GM11168 (cell line): Measurements from ENCODE around the gene ULK4.
"Not testable (repeated sequence)": the region's sequence is repeated elsewhere in the genome, so short reads cannot be mapped to it uniquely, and the experiment has no call there.

Source experiments
- in situ Hi-C: fragments of 300-500 bp; cut with MboI; formaldehyde crosslinking; loops from one replicate; pipeline ENCODE4 v1.12.0; 2022; ENCODE audit warnings: low sequenced_read_pairs; ENCODE audit not compliant: unreplicated experiment

The ULK4 gene

DNA sequence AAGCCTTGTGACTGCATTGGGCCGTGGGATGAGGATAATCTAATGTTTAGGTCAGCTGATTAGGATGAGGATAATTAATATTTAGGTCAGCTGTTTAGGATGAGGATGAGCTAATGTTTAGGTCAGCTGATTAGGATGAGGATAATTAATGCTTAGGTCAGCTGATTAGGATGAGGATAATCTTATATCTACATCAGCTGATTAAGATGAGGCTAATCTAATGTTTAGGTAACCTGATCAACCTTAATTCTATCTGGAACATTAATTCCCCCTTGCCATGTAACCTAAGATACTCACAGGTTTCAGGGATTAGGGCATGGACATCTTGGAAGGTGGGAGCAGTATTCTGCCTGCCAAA is 362.8 kb downstream of the ULK4 start:
- in situ Hi-C loops: no loop called here

DNA sequence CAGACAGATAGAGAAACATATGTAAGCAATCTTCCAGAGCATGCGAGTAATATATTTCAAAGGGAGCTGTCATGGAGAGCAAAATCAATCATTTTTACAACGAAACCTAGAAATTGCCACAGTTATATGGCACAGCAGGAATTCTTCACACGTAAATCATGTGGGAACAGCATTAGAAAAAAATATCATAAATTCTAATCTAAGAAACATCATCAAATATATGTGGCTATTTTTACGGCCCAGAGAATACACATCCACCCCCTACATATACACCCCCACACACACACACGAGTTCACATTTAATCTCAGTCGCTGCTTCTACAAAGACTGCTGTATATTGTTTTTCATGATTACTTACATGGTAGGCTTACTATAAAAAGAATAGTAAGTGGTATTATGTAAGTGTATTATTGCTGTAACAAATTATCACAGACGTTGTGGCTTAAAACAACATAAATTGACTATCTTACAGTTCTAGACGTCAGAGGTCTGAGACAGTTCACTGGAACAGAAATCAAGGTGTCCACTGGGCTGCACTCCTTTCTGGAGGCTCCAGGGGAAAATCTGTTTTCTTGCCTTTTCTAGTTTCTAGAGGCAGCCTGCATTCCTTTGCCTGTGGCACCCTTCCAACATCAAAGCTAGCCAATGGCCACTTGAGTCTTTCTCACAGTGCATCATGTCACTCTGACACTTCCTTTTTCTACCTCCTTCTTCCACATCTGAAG is 363.3 kb downstream of the ULK4 start:
- in situ Hi-C loops: no loop called here

DNA sequence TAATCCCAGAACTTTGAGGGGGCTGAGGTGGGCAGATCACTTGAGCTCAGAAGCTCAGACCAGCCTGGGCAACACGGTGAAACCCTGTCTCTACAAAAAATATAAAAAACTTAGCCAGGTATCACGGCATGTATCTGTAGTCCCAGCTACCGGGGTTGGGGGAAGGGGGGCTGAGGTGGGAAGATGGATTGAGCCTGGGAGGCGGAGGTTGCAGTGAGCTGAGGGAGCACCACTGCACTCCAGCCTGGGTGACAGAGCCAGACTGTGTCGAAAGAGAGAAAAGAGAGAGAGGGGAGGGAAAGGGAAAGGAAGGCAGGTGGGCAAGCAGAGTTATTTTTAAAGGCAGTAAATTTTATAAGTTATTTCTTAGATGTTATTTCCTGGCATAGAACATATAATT is 368.1 kb downstream of the ULK4 start:
- in situ Hi-C loops: no loop called here

DNA sequence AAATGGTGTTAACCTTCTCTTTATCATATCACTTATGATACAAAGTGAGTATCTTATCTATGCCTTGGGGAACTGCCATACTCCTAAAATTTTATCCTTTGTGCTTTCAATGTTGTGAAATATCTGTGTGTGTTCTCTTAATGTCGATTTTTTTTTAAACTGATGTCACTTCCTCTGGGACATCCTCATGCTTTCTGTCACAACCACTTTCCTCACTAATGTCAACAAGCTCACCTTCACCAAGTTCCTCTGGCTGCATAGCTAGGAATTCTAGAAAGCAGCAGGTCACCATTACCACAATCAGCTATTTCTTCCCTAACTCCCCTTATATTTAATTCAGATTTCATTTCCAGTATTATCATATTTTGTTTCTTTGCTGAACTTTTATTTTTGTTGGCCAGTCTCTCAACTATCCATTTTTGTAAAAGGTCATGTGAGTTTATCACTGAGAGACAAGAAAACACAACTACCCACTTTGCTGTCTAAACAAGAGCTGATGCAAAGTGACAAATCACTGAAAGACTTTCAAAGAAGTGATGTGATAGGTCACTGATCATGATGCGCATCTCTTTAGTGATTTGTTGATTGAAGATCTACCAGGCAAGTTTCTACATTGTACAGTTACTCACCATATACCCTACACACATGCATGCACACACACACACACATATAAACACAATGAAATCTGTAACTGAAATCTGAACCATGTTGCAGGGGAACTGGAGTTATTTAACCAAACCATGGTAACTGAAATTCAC is 369.0 kb downstream of the ULK4 start:
- in situ Hi-C loops: no loop called here

DNA sequence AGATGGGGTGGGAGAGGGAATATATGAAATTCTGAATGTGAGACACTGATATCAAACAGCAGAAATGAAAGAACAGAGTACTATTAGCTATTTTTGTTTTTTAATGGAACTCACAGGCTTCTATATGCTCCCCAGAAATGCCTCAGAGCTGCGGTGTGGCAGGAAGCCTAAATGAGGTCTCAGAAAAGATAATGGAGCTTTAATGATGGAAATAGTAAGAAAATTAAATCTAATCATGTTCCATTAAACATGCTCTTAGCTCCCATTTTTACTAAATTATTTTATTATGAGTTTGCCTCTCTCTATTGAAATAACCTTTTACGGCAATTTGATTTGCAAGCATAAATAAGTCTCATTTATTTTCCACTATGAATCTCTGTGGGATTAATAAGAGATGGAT is 378.9 kb downstream of the ULK4 start:
- in situ Hi-C loops: no loop called here

DNA sequence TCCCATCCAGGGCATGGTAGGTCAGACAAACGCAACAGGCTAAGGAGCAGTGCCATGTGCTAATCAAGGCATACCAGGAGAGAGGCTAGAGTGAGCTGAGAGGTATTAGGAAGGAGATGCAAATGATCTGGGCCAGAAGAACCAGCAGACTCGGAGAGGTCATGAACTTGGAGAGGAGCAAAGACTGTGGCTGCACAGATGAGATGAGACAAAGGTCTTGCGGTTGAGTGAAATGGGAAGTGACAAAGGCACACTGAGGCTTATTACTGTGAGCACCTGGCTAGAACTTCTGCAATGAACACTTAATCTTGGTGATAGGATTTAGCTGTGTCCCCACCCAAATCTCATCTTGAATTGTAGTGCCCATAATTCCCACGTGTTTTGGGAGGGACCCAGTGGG is 380.2 kb downstream of the ULK4 start:
- in situ Hi-C loops: no loop called here

DNA sequence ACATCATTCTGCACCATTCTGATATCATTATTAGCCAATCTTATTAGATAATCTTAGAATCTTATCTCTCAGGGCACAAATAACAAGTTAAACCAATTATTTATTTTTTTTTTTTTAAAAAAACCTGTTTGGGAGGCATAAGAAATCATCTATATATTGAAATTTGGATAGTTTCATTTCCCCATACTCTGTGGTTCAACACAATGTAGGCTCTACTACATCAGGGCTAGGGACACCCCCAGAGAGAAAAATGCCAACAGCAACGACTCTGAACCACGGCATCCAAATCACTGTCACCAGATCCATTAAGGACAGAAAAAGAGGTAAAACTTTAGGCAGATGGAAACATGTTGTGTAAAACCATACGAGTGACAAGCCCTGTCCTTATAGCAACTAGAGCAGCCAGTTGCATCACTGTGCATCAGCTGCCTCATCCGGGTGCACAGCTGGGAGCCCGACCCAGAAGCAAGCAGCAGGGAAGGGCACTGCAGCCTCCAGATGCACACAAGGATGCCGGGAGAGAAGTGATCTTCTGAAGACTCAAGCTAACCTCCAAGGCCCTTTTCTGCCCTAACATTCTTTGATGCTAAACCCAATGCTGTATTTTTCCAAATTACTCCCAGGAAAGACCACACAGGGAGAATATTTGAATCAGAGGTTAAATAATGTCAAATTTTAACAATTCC is 381.5 kb downstream of the ULK4 start:
- in situ Hi-C loops: no loop called here

DNA sequence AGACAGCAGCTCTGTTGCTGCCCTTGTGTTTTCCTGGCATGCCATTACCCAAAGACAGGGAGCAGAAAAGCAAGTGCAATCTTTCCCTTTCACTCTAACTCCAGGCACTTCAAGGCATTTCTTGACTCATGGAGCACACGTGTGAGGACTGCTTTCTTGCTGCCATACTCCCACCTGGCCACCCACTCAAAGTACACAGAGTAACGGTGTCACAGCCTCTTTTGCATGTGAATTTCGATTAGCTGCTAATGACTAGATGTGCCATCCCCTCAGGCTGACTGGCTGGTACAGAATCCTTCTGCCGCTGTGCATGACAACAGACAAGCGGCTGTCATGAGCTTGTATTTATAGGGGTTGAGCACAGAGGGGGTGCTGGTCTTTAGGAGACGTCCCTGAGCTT is 382.0 kb downstream of the ULK4 start:
- in situ Hi-C loops: no loop called here

DNA sequence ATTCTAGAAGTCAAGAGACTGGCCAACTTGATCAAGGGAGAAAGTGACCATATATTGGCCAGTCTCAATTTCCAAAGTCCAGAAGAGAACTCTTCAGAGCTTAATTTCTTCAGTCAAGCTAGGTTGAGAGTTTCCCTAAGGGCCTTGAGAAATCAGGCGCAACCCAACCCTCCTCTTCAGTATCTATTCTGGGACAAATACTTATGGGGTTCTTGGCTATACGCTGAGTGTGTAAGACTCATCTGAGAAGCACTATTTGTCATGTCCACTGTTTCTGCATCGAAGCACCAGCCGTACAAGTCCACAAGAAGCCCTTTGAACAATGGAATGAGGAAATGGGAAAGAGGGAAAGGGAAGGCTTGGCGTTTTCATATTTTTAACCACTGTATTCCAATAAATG is 383.1 kb downstream of the ULK4 start:
- in situ Hi-C loops: no loop called here

DNA sequence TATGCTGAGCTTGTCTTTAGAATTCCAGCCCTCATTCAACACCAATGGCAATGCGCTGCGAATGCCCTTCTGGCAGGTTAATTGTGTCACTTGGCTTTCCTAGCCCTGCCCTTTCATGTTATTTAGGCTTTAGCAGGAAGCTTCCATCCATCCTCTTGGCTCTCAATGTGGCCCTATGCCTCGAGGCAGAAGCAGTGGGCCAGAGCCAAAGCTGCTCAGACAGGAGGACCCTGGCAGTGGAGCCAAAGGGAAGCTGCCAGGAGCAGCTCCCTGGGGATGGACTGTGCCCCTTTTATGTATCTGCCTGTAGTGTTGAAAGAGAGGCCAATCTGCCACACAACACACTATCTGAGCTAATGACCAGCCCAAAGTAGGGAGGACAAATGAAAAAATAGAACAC is 386.2 kb downstream of the ULK4 start:
- in situ Hi-C loops: no loop called here

DNA sequence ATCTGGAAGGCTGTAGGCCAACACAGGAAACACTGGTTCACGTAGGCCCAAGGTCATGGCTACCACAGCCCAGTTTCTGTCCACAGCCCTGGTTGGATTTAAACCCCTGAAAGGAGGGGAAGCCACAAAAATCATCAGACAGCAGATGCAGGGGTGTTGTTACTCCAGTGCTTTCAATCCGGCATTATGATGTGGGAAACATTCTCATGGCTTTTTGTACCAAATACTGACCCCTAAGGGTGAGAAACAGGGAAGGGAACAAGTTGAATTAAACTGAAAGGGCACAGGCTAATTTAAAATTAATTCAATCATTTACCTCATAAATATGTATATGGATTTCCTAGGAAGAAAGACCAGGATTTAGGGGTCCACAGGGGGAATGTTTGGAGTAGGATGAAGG is 387.0 kb downstream of the ULK4 start:
- in situ Hi-C loops: no loop called here

DNA sequence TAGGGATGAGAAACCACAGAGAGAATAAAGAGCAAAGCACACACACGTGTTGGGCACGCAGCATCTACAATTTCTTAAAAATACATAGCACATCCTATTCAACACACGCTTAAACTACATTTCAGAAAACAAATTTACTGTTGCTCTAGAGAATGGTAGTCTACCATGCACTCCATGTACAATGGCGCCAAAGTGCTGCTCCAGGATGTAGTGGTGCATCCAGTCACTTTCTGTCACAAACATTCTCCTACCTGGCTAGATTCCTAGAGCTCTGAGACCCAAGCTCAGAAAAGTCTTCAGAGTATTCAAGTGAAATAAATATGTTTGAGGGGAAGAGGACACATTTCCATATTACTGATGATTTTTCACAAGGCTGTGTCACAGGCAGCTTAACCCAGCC is 388.3 kb downstream of the ULK4 start:
- in situ Hi-C loops: no loop called here

DNA sequence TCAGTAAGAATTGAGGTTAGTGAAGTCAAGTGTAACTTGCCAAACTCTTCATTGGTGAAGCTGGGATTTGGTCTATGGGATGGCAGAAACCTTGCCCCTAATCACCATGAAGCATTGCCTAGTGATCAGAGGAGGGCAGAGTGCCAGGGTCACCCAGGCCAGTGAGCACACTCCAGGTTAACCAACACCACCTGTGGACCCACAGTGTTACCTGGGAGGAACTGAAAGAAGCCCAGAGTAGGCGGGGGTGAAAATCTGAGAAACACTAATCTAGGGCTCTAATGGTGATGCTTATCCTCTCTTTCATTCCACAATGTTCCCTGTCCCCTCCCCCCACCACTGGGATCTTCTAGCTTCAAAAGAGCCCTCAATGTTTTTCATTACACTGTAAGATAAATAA is 389.8 kb downstream of the ULK4 start:
- in situ Hi-C loops: no loop called here

DNA sequence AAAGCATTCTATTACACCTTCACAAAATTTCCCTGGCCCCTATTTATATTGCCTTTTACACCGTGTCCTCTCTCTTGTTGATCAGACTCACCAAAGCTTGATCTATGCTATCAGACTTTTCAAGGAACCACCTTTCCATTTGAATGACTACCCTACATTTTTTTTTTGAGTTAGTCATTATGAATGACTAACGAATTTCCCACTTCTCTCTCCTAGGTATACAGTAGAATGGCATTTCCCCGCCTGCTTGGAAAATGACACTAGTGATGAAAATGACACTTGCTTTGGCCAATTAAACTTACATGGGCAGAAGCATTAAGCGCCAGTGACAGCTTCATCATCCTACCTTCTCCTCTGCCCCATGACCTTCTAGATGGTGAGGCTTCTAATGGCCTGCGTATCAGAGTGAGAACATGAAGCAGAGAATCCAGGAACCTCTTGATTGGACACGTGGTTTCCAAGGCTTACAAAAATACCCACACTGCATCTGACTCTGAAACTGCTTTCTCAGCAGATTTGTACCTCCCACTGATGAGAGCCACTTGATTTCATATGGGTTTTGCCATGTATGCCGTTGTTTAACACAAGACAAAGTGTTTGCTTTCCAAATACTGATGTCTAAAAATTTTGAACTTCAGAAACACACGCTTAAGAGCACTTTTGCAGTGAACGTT is 392.1 kb downstream of the ULK4 start:
- in situ Hi-C loops: no loop called here

DNA sequence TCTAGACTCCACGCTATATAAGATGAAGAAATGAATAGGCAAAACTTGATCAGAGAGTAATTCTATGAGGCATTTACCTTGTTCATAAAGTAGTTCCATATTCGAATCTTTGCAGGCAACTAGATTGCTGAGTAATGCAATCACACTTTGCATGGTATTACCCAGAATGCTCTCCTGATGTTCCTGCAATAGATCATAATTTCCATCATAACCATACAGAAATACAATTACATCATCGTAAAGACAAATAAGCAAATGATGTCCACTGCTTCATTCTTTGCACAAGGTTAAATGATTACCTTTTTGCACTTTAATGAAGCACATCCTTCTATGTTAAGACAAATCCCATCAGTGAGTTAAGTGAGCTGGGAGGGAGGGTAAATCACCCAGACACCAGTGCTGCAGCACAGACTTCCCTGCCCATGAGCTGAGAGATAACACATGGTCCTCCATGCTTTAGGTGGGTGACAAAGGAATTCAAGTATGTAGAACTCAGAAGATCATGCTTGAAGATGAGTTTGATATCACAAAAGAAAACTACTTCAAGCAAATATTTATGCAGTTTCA is 395.9 kb downstream of the ULK4 start:
- in situ Hi-C loops: no loop called here

DNA sequence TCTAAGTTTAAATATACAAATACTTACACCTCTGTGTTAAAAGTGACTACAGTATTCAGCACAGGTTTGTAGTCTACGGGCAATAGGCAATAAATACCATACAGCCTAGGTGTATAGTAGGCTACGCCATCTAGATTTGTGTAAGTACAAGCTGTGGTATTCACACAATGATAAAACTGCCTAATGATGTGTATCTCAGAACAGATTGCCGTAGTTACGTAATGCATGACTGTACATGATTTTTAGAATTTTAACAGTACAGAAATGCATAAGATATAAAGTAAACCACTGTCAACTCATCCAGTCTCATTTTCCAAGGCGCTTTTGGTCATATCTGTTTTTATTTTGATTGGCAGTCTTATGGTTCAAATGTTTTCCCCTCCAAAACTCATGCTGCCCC is 396.9 kb downstream of the ULK4 start:
- in situ Hi-C loops: no loop called here

DNA sequence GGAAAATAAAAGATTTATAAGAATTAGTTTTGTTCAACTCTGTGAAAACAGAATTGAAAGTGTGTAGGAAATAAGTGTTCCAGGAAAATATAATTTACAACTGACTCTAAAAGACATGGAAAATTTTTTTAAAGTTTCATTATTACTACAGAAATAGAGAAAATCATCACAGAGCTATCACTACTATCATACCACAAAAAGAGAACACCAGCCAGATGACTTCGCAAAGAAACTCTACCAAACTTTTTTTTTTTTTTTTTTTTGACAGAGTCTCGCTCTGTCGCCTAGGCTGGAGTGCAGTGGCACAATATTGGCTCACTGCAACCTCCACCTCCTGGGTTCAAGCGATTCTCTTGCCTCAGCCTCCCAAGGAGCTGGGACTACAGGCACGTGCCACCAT is 405.7 kb downstream of the ULK4 start:
- in situ Hi-C loops: not testable (repeated sequence)

DNA sequence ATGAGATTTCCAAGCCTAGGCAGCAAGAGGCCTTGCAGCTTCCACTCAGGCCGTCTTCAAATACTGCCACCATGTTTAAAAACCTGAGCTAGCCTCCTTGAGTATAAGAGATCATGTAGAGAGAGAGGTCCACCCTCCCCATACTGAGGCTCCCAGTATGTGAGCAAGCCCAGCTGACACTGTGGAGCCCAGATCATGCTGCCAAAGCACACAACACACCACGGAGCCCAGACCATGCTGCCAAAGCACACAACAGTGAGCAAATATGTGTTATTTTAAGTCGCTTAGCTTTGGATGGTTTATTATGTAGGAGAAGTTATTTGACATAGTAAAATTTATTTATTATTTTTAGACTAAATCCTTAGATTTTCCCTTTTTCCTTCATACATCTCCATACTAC is 428.9 kb downstream of the ULK4 start:
- in situ Hi-C loops: no loop called here

DNA sequence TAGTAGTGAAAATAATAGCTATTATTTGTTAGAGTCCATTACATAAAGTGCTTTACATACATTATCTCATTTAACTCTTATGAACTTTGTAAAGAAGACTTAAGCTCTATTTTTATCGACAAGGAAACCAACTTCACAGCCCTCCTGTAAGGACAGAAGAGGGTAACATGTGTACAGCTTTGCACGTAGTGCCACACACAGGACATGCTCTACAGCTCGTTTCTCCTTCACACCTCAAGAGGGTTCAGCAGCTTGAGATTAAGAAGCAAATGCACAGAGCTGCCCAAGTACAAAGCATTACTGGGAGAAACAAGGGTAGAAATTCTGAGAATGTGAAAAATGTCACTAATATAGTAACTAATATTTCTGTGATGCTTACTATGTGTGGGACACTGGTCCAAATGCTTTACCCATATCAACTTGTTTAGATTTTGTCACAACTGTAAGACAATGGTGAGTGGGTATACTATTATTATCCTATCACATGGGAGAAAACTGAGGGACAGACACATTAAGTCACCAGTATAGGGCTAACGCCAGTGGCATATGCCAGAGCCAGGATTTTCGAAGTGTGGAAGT is 434.8 kb downstream of the ULK4 start:
- in situ Hi-C loops: no loop called here

DNA sequence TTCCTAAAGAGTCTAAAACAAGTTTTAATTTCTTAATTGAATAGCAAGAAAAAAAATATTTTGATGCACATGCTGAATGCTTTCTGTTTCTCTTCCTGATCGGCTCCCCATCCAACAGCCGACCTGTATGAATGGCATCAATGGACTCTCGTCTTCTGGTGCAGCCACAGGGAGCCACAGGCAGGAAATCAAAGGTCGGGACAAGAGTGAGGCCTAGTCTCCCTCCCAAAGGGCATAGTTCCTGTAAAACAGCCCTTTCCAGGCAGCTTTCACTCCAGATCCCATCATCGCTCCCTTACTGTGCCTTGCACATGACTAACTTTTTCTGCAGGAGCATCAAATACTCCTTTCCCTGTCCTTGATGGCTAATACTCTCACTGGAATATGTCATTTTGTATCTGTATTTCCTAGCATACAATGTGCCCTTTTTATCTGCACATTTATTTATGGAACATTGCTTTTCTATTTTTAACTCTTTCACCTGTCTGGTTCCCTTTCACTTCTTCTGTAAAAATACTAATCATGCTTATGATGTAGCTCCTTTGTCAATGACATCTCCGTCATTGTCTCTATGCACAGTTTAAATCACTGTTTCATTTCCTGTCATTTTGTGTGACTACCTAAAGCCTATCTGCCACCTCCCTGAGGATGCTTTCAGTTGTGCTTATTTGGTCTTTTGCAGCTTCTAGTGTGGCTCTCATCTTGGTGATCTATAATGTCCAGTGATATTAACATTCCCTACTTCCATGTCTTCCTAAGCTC is 436.4 kb downstream of the ULK4 start:
- in situ Hi-C loops: no loop called here
